HG03196 (cell line): Measurements from ENCODE around the gene UTP20.

Experiments used
- ATAC-seq: cut with Tn5 transposase; IDR thresholded peaks from one replicate; pipeline ENCODE4 v1.9.1; 2021; ENCODE audit not compliant: unreplicated experiment

UTP20 gene

DNA sequence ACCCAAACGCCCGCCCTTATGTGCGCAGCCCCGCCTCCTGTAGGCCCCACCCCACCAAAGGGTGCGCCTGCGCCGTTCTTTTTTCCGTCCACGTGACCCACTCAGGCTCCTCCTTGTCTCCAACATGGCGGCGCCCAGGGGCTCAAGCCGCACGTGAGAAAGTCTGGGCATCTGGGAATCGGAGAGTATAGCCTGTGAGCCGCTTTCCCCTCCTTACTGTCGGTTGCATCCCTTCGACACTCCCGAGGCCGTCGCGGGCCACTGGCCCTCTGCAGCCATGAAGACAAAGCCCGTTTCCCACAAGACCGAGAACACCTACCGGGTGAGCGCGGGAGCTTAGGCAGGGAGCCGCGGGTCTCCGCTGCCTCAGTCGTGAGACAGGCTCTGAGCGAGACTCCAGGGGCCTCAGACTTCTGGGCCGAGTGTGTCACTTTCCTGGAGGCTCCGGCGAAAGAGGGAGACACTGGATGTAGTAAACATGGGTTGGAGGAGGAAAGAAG is at the start of gene UTP20:
TSS of gene UTP20 (plus strand) at position 100 of the 500 bp plus-strand sequence. CDS start at position 278, 178 bp downstream.
- peak; percentile 99 for ATAC-seq

DNA sequence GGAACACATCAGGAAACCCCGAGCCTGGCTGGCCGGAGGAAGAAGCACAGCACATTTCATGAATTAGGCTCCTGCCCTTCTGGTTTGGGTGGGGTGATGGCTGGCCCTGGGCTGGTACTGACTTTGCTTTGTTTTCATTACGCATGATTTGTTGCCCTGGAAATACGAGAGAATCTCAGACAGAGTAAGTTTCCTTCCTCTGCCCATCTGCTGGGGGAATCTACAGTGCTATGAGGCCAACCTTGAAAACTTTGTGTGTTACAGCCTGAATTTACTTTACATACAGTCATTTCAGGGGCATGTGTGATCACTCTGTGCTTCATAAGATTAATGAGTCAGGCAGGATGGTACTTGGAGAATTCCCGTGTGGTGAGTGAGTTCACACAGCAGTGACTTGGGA is 49.4 kb upstream of the UTP20 start:
- ATAC-seq: no peak

DNA sequence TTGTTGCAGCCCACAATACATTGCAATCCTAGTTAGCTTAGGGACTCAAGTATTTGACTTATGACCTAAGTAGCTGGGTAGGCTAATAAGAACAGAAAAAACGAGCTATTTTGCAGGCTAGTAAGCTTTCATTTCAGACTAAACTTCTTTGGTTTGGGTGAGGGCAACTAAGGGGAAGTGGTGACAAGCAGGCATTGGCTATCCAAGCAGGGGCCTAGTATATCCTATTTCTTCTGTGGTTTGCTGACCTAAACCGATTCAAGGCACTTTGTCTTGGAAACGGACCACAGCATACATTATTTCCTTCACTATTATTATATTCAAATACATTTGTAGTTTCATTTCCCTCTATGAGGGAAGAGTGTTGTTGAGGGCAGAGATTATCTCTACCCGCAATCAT is 48.3 kb upstream of the UTP20 start:
- no peak for ATAC-seq

- ATAC-seq: no peak
These were observed 44.2 kb upstream of the UTP20 start for GRCh38 chr12:101235686-101236085.

- no peak for ATAC-seq
These were observed 41.6 kb upstream of the UTP20 start for GRCh38 chr12:101238306-101238705.

GRCh38 chr12:101238800-101239329 is 41.0 kb upstream of the UTP20 start:
- ATAC-seq: no peak

- no peak for ATAC-seq
These were observed 36.8 kb upstream of the UTP20 start for GRCh38 chr12:101243074-101243473.

- ATAC-seq: no peak
These were observed 36.3 kb upstream of the UTP20 start for GRCh38 chr12:101243616-101244015.

DNA sequence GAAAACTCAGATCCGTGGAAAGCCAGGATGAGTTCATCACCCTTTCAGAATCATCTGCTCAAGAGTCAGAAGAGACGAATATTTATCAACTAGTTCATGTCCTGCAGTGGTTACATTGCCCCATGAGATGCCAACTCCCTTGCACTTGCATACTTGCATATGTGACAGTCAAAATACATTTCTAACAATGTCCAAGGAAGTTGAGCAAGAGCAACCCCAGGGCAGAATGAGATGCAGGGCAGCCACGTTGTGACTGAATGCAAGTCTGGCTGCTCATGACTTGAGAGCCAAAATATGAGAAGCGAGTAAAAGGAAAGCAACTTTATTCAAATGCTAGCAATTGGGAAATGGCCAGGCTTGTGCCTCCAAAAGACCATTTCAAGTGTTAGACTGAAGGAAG is 23.6 kb upstream of the UTP20 start:
- no peak for ATAC-seq

DNA sequence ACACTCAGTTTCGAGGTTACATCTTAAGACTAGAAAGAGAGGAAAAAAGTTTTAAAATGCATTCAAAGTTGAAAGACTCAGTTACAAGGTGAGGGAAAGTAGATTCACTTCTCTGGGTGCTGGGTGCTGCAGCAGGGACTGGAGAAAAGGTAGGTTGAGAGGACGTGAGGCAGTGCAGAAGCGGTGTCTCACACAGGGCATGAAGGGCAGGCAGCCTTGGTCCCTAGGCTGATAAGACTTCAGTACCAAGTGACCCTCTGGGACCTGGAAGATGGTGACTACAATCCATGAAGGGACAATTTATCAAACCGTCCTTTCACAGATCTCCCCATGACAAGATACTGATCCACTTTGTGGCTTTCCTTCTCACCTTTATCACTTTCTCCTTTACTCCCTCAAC is 22.5 kb upstream of the UTP20 start:
- no peak for ATAC-seq

GRCh38 chr12:101267111-101267510 is 12.8 kb upstream of the UTP20 start:
- no peak for ATAC-seq

GRCh38 chr12:101276433-101276832 is 3.5 kb upstream of the UTP20 start:
- ATAC-seq: no peak

DNA sequence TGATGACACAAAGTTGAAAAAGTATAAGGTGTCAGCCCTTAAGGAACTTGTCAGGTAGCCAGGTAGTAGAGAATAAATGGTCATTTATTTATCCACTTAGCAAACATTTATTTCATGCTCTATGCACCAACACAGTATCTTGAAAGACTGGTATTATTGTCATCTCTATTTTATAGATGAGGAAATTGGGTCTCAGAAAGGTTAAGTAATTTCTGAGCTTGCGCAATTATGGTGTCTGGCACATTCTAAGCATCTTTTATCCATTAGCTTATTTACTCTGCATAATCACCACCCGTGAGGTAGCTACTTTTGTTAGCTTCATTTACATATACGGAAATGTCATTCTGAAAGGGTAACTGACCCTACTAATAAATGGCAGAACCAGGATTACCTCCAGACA is 2.5 kb upstream of the UTP20 start:
- ATAC-seq: no peak

GRCh38 chr12:101287357-101287756 is 7.5 kb downstream of the UTP20 start:
- no peak for ATAC-seq

GRCh38 chr12:101297661-101298060 is 17.8 kb downstream of the UTP20 start:
- ATAC-seq: no peak

GRCh38 chr12:101298426-101298825 is 18.5 kb downstream of the UTP20 start:
- no peak for ATAC-seq

DNA sequence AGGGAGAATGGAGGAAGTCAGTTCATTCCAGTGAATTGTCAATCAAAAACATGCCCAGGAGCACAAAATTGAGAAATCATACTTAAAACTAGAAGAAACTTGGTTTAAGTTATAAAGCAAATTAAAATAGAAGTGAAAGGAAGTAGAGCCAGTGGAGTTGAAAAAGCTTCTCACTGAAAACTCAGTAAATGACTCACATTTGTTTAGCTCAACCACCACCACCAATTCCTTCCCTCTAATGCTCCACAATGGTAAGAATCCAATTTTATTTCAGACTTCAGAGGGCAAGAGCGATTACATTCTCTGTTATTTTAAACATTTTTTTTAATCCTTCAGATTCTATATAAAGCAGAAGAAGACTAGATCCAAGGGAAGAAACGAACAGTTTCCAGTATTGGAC is 19.4 kb downstream of the UTP20 start:
- no peak for ATAC-seq

- no peak for ATAC-seq
These were observed 20.0 kb downstream of the UTP20 start for GRCh38 chr12:101299931-101300330.

DNA sequence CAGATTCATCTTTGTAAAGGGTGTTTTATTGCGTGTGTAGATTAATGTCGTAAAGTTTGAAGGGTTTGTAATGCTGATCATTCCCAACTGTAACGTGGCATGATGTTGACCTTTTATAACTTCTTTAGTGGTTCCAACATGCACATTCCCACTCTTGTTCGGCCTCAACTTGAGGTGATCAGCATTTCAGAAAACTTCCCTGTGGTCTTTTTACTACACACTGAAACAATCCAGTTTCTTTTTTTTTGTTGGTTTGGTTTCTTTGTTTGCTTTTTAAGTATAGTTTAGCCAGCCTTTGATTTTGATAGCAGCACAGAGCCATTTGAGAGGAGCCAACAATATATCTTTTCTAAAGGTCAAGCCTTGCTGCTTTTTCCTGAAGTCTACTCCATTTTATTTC is 22.8 kb downstream of the UTP20 start:
- no peak for ATAC-seq

- ATAC-seq: no peak
These were observed 25.4 kb downstream of the UTP20 start for GRCh38 chr12:101305226-101305779.

GRCh38 chr12:101305794-101306193 is 25.9 kb downstream of the UTP20 start:
- no peak for ATAC-seq

- no peak for ATAC-seq
These were observed 42.6 kb downstream of the UTP20 start for GRCh38 chr12:101322480-101322879.

DNA sequence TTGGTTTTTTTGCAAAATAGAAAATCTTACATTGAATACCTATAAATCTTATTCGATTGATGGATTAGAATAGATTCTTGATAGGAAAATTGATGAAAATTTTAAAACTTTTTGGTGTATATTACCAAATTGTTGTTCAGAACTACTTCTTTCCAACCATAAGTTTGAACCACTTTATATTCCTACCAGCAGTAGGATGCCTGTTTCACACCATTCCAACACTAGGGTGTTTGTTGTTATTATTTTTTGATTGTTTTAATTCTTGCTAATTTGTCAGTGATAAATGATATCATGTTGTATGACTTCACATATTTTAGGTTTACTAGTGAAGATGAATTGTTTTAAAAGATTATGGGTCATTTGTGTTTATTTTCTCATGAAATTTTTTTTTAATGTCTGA is 43.4 kb downstream of the UTP20 start:
- no peak for ATAC-seq
